Adipocyte (in vitro differentiated cells): ENCODE measurements around the gene OCA2.

ENCODE experiments used
- DNase-seq: peaks from one replicate; pipeline ENCODE4 v3.0.0-alpha.2; 2015; ENCODE audit warnings: low read depth
- H3K27me3 ChIP-seq: replicated peaks from 2 replicates; pipeline ENCODE4 v1.7.0; 2013; ENCODE audit warnings: mild to moderate bottlenecking, low read length, moderate library complexity; ENCODE audit not compliant: control insufficient read depth, insufficient read depth
- H3K36me3 ChIP-seq: 2 replicates; pipeline ENCODE4 v1.7.0; 2013; ENCODE audit warnings: low read length, mild to moderate bottlenecking, moderate library complexity; ENCODE audit not compliant: control insufficient read depth, insufficient read depth, severe bottlenecking
- H3K4me1 ChIP-seq: 2 replicates; pipeline ENCODE4 v1.7.0; 2013; ENCODE audit warnings: mild to moderate bottlenecking, low read length, moderate library complexity; ENCODE audit not compliant: control insufficient read depth, insufficient read depth
- H3K4me3 ChIP-seq: 2 replicates; pipeline ENCODE4 v1.7.0; 2013; ENCODE audit warnings: mild to moderate bottlenecking, low read length, moderate library complexity
- H3K9ac ChIP-seq: 2 replicates; pipeline ENCODE4 v1.7.0; 2013; ENCODE audit warnings: mild to moderate bottlenecking, low read length, moderate library complexity
- H3K9me3 ChIP-seq: 2 replicates; pipeline ENCODE4 v1.7.0; 2013; ENCODE audit warnings: mild to moderate bottlenecking, low read length, moderate library complexity; ENCODE audit not compliant: control insufficient read depth

The OCA2 gene

GRCh38 chr15:27951191-27951890 lies 147.8 kb downstream of the OCA2 start:
- no peak for DNase-seq
- Histone ChIP-seq H3K9ac (no peak overlapping the region), H3K4me1 (no peaks in the 10 kb centered on the region), H3K27me3 (no peaks in the 10 kb centered on the region), H3K4me3 (no peak overlapping the region), H3K36me3 (no peaks in the 10 kb centered on the region), H3K9me3 (no peaks in the 10 kb centered on the region)

DNA sequence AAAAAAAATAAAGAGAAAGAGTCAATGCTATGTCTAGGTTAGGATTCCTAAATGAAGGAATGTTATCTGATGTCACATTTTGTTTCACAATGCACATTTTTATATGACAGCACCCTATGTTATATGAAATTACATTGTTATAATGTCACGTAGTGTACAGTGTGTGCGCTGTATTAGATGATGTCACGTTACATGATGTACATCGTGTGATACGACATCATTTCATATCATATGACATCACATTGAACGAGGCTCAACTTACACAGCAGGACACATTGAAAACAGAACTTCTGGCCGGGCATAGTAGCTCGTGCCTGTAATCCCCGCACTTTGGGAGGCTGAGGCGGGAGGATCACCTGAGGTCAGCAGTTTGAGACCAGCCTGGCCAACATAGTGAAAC lies 150.0 kb downstream of the OCA2 start:
- H3K4me3 ChIP-seq, result no peak overlapping the region
- H3K27me3 ChIP-seq, result no peaks in the 10 kb centered on the region
- DNase-seq, result no peak
- H3K9ac ChIP-seq, result no peak overlapping the region
- no peaks in the 10 kb centered on the region for H3K9me3 ChIP-seq
- H3K4me1 ChIP-seq, result no peaks in the 10 kb centered on the region
- no peaks in the 10 kb centered on the region for H3K36me3 ChIP-seq

GRCh38 chr15:27939246-27939645 lies 159.9 kb downstream of the OCA2 start:
- H3K4me1 ChIP-seq, result no peaks in the 10 kb centered on the region
- no peak overlapping the region for H3K4me3 ChIP-seq
- H3K9ac ChIP-seq, result no peak overlapping the region
- no peak for DNase-seq
- no peaks in the 10 kb centered on the region for H3K27me3 ChIP-seq
- no peaks in the 10 kb centered on the region for H3K36me3 ChIP-seq
- H3K9me3 ChIP-seq, result no peaks in the 10 kb centered on the region

- no peak overlapping the region for H3K9ac ChIP-seq
- H3K27me3 ChIP-seq, result no peaks in the 10 kb centered on the region
- no peaks in the 10 kb centered on the region for H3K36me3 ChIP-seq
- DNase-seq, result no peak
- no peaks in the 10 kb centered on the region for H3K4me1 ChIP-seq
- H3K4me3 ChIP-seq, result no peak overlapping the region
- H3K9me3 ChIP-seq, result peaks cover 3% of the 10 kb centered on the region
These were observed 161.3 kb downstream of the OCA2 start for GRCh38 chr15:27937851-27938250.

DNA sequence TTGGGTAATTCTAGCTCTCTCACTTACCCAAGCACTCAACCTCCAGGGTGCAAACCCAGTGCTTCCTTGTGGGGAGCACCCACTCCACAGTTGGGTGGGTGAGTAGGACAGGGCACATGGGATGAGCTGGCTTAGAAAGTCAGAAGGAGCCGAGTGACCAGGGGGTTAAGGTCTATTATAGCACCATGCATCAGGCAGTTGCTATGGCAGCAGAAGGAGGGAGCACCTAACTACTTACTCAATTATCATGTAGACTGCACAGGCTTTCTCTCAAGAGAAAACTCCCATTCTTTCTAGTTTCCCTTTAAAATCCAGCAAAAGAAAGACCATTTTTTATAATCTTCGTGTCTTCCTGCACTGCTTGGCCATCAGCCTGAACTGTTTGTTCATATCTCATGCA lies 163.0 kb downstream of the OCA2 start:
- no peak overlapping the region for H3K9ac ChIP-seq
- H3K36me3 ChIP-seq, result no peaks in the 10 kb centered on the region
- H3K4me1 ChIP-seq, result no peaks in the 10 kb centered on the region
- H3K4me3 ChIP-seq, result no peak overlapping the region
- no peak for DNase-seq
- no peaks in the 10 kb centered on the region for H3K27me3 ChIP-seq
- H3K9me3 ChIP-seq, result peaks cover 15% of the 10 kb centered on the region

DNA sequence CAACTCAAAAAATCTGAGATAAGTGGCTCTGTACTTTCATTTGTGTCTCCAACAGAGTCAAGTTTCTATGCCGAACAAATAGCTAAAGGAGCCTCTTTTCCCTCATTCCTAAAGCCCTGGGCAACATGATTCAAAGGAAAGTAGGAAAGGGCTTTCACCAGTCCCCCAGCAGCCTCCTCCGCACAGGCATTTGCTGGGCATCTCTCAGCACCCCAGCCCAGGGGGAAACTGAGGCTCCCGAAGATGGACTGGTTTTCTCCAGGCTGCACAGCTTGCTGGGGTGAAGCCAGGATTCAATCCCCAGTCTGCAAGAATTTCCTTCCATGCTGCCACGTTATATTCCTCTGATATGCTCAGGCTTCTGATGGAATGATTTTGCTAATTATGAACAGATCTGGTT lies 163.8 kb downstream of the OCA2 start:
- DNase-seq, result no peak
- H3K9ac ChIP-seq, result no peak overlapping the region
- no peaks in the 10 kb centered on the region for H3K4me1 ChIP-seq
- H3K27me3 ChIP-seq, result no peaks in the 10 kb centered on the region
- peaks cover 19% of the 10 kb centered on the region for H3K9me3 ChIP-seq
- no peak overlapping the region for H3K4me3 ChIP-seq
- no peaks in the 10 kb centered on the region for H3K36me3 ChIP-seq

DNA sequence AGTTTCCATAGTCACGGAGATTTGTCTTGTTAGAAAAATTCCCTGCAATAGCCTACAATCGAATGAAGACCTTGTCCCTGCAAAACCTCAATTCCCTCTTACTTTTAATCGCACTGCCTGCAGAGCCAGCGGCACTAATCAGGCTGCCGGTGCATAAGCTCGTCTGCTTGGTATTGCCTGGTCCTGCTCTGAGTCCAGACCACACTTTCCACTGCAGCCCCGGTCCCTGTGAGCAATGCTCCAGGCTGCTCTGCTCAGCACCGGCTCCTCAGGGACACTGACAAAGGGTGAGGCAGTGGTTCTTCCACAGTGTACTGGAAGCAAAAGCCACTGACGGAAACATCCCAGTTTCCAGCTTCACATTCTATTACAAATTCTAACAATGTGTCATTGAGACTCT lies 164.3 kb downstream of the OCA2 start:
- no peaks in the 10 kb centered on the region for H3K27me3 ChIP-seq

GRCh38 chr15:27933562-27933961 lies 165.6 kb downstream of the OCA2 start:
- DNase-seq, result no peak
- H3K4me3 ChIP-seq, result no peak overlapping the region

More for the DNA sequence above, 164.3 kb downstream of the OCA2 start:
- Histone ChIP-seq H3K36me3 (no peaks in the 10 kb centered on the region), H3K4me1 (no peaks in the 10 kb centered on the region), H3K9me3 (peaks cover 19% of the 10 kb centered on the region), H3K9ac (no peak overlapping the region), H3K4me3 (no peak overlapping the region)
- no peak for DNase-seq

GRCh38 chr15:27932600-27932999 lies 166.5 kb downstream of the OCA2 start:
- no peaks in the 10 kb centered on the region for H3K36me3 ChIP-seq
- H3K4me3 ChIP-seq, result no peak overlapping the region
- H3K4me1 ChIP-seq, result no peaks in the 10 kb centered on the region
- no peak for DNase-seq
- no peaks in the 10 kb centered on the region for H3K27me3 ChIP-seq
- no peak overlapping the region for H3K9ac ChIP-seq
- peaks cover 19% of the 10 kb centered on the region for H3K9me3 ChIP-seq

More at GRCh38 chr15:27933562-27933961, 165.6 kb downstream of the OCA2 start:
- Histone ChIP-seq H3K9ac (no peak overlapping the region), H3K4me1 (no peaks in the 10 kb centered on the region), H3K36me3 (no peaks in the 10 kb centered on the region), H3K9me3 (peaks cover 19% of the 10 kb centered on the region), H3K27me3 (no peaks in the 10 kb centered on the region)

DNA sequence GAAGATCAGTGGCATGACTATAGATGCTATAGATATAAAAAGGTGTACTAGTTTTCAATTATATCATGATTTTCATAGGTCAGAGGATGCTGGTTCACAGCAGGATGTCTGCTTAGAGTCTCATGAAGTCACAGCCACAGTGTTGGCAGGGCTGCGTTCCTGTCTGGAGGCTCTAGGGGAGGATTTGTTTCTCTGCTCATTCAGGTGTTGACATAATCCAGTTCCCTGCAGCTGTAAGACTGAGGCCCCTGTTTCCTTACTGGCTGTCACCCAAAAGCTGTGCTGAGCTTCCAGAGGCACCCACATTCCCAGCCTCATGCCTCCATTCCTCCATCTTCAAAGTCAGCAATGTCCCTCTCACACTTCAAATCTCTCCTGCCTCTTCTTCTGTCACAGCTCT lies 170.7 kb downstream of the OCA2 start:
- no peak overlapping the region for H3K4me3 ChIP-seq
- DNase-seq, result no peak
- no peak overlapping the region for H3K9ac ChIP-seq
- H3K36me3 ChIP-seq, result no peaks in the 10 kb centered on the region
- H3K27me3 ChIP-seq, result no peaks in the 10 kb centered on the region
- no peaks in the 10 kb centered on the region for H3K4me1 ChIP-seq
- peaks cover 19% of the 10 kb centered on the region for H3K9me3 ChIP-seq

- H3K36me3 ChIP-seq, result no peaks in the 10 kb centered on the region
- DNase-seq, result no peak
- no peak overlapping the region for H3K4me3 ChIP-seq
- H3K9me3 ChIP-seq, result peaks cover 18% of the 10 kb centered on the region
- no peaks in the 10 kb centered on the region for H3K27me3 ChIP-seq
- H3K9ac ChIP-seq, result no peak overlapping the region
- H3K4me1 ChIP-seq, result no peaks in the 10 kb centered on the region
These were observed 186.8 kb downstream of the OCA2 start for GRCh38 chr15:27912283-27912682.

GRCh38 chr15:27906802-27907201 lies 192.3 kb downstream of the OCA2 start:
- no peak overlapping the region for H3K4me3 ChIP-seq
- H3K9me3 ChIP-seq, result peaks cover 20% of the 10 kb centered on the region
- no peak for DNase-seq
- no peak overlapping the region for H3K9ac ChIP-seq
- no peaks in the 10 kb centered on the region for H3K36me3 ChIP-seq
- no peaks in the 10 kb centered on the region for H3K27me3 ChIP-seq
- no peaks in the 10 kb centered on the region for H3K4me1 ChIP-seq
